RKO (cell line): ENCODE data around the gene VRK3.
"Not testable (repeated sequence)": the region's sequence is repeated elsewhere in the genome, so short reads cannot be mapped to it uniquely, and the experiment has no call there.

Experiments
- DNase-seq: peaks from one replicate; pipeline ENCODE4 v3.0.0-alpha.2; 2016; ENCODE audit warnings: low spot score

The VRK3 gene

GRCh38 chr19:50025022-50025793 is at the start of gene VRK3:
Gene VRK3, minus strand, starts transcription at chr19:50025372. Its CDS starts 9,210 bp downstream, at chr19:50016162.
- peak; percentile 99 for DNase-seq

- not testable (repeated sequence) for DNase-seq
These were observed 43.2 kb upstream of the VRK3 start for GRCh38 chr19:50068382-50068781.

GRCh38 chr19:50067575-50067974 is 42.4 kb upstream of the VRK3 start:
- DNase-seq = no peak

GRCh38 chr19:50065938-50066337 is 40.8 kb upstream of the VRK3 start:
- DNase-seq = no peak

GRCh38 chr19:50061650-50062049 is 36.5 kb upstream of the VRK3 start:
- no peak for DNase-seq

- DNase-seq = no peak
These were observed 34.9 kb upstream of the VRK3 start for GRCh38 chr19:50060107-50060506.

- no peak for DNase-seq
These were observed 33.9 kb upstream of the VRK3 start for GRCh38 chr19:50059045-50059444.

- no peak for DNase-seq
These were observed 33.3 kb upstream of the VRK3 start for GRCh38 chr19:50058425-50058824.

- DNase-seq = no peak
These were observed 27.9 kb upstream of the VRK3 start for GRCh38 chr19:50053119-50053518.

GRCh38 chr19:50051964-50052363 is 26.8 kb upstream of the VRK3 start:
- no peak for DNase-seq

- not testable (repeated sequence) for DNase-seq
These were observed 26.2 kb upstream of the VRK3 start for GRCh38 chr19:50051228-50051895.

- DNase-seq = peak; percentile 79
These were observed 25.4 kb upstream of the VRK3 start for GRCh38 chr19:50050406-50051227.

- no peak for DNase-seq
These were observed 22.5 kb upstream of the VRK3 start for GRCh38 chr19:50047671-50048070.

- DNase-seq = peak; percentile 68
These were observed 21.7 kb upstream of the VRK3 start for GRCh38 chr19:50046649-50047503.

- DNase-seq = no peak
These were observed 19.8 kb upstream of the VRK3 start for GRCh38 chr19:50044922-50045321.

GRCh38 chr19:50043967-50044366 is 18.8 kb upstream of the VRK3 start:
- no peak for DNase-seq

GRCh38 chr19:50042363-50043024 is 17.3 kb upstream of the VRK3 start:
- no peak for DNase-seq

- no peak for DNase-seq
These were observed 15.8 kb upstream of the VRK3 start for GRCh38 chr19:50040967-50041366.

- peak; percentile 95 for DNase-seq
These were observed 14.8 kb upstream of the VRK3 start for GRCh38 chr19:50039968-50040367.

- no peak for DNase-seq
These were observed 11.7 kb upstream of the VRK3 start for GRCh38 chr19:50036908-50037307.

GRCh38 chr19:50030937-50031336 is 5.8 kb upstream of the VRK3 start:
- no peak for DNase-seq
